Measurements from ENCODE around the gene SGK1.
A peak's percentile ranks its signal among the peaks of the same experiment; 100 is the strongest.
"Not testable (repeated sequence)": the region's sequence is repeated elsewhere in the genome, so short reads cannot be mapped to it uniquely, and the experiment has no call there.

SGK1 gene

GRCh38 chr6:134182528-134182927 lies 135.4 kb downstream of the SGK1 start:
- no peak for DNase-seq

- DNase-seq = not testable (repeated sequence)
These were observed 136.2 kb downstream of the SGK1 start for GRCh38 chr6:134181726-134182125.

DNA sequence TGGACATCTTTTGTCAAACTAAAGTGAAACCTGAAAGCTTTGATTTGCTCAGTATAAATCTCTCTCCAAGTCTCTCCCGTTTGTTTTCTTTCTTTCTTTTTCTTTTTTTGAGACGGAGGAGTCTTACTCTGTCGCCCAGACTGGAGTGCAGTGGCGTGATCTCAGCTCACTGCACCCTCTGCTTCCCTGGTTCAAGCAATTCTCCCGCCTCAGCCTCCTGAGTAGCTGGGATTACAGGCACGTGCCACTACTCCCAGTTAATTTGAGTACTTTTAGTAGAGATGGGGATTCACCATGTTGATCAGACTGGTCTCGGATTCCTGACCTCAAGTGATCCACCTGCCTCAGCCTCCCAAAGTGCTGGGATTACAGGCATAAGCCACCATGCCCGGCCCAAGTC lies 136.7 kb downstream of the SGK1 start:
- not testable (repeated sequence) for DNase-seq

- not testable (repeated sequence) for DNase-seq
These were observed 137.4 kb downstream of the SGK1 start for GRCh38 chr6:134180540-134180939.

DNA sequence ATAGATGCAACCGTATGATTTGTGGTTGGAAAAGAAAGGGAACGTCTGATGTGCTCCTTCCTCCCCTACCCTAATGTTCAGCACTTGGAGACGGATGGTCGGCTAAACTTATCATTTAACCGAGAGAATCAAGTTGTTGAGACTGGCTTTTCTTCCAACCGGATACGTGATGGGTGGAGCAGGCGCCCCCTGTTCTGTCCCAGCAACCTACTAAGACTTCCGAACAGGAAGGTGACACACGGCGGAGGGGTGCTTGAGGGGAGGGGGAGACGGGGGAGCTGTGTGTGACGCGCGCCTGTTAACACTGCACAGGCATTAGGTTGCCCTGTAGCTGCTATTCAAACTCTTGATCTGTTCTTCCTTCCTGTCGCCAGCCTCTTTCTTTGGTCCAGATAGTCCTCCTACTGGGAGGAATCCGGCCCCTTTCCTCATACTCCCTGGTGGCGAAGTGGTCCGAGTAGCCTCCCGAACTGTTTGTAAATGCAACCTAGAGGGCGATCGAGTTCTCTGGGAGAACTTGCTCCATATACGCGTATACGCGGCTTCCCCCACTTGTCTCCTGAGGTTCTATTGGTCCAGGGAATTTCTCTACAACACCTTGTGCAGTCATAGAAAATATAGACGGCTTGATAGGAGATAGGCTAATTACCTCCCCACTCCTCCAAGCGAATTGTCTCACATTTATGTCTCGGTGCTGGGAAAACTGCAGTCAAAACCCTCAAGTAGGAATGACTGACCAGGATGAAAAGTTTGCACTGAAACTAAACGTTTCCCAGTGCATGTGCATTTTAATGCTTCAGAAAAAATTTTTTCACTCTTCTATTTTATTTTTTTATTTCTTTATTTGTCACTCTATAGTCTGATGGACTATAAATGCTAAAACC lies 139.5 kb downstream of the SGK1 start:
- peak; percentile 72 to 80 for DNase-seq

DNA sequence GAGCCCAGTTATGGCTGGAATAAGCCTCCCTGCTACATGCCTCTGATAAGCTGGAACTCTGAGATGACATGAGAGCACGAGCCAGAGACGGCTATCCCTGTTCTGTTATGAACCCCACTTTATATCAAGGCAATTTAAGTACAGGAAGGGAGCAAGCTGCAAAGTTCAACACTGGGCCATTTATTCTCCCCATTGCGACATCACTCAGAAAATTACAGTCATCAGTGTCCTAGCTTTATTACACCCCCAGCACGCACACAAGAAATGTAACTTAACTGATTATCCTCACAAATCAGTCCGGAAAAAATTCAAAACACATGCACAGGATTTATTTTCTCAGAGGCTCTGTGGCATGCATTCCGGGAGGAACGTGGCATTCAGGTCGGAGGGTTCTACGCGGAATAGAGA lies 140.2 kb downstream of the SGK1 start:
- DNase-seq = no peak

GRCh38 chr6:134177236-134177635 lies 140.7 kb downstream of the SGK1 start:
- no peak for DNase-seq

DNA sequence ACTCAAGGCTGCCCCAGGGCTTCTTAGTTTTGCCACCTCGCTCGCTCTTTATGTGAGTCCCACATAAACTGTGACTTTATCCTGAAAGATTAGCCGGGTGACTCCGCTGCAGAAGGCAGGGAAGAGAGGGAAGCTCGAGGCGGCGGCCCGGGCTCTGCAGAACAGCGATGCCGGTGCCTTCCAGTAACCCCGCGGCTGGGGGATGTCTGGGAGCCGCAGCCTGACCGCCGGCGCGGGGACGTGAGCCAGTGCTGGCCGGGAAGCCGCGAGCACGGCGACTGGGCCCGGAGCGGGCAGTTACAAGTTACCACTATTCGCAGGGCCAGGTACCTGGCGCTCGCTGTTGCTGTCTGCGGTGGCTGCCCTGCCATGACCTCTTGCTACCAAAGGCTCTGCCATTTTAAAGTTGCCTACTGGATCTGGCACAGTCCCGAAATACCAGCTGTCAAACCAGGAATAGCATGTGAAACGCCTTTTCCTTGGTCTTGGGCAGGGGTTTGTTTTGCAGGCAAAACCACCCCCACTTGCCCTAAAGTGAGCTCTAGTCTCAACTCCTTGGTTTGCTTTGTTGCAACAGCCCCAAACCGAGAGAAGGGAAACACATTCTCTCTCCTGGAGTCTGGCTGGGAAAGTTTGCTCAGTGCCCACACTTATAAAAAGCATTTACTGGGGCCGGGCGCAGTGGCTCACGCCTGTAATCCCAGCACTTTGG lies 141.5 kb downstream of the SGK1 start:
- DNase-seq = no peak

DNA sequence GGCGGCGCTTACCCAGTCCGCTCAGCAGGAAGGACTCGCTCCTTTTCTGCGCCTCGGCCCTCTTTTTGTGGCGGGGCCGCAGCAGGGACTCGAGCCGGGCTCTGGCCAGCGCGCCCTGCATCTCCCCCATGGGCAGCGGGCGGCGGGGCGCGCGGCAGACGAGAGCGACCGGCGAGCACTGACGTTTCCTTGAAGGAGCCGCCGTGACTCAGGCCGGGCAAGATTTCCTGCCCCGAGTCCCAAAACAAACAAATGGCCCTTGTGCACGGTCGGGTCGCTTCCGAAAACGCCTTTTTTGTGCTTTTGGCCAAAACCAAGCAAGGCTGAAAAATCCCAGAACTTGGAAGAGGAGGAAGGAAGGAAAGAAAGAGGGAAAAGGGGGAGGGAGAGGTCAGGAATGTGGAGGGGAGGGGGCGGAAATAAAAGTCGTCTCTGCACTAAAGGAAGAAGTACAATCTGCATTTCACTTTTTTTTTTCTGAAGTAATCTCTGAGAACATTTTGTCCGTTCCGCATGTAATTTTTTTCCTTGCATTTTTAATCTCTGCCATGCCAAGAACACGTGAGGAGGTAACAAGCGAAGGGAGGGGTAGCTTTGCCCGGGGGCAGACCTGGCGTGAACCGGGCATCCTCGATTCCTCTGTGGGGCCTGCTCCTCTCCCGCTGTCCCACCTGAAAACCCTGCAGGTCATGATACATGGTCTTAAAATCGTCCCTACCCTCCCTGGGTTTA lies 142.2 kb downstream of the SGK1 start:
- DNase-seq = peak; percentile 56 to 64

- peak; percentile 95 to 96 for DNase-seq
These were observed 143.0 kb downstream of the SGK1 start for GRCh38 chr6:134174672-134175531.

- peak; percentile 91 to 93 for DNase-seq
These were observed 143.8 kb downstream of the SGK1 start for GRCh38 chr6:134173936-134174671.

DNA sequence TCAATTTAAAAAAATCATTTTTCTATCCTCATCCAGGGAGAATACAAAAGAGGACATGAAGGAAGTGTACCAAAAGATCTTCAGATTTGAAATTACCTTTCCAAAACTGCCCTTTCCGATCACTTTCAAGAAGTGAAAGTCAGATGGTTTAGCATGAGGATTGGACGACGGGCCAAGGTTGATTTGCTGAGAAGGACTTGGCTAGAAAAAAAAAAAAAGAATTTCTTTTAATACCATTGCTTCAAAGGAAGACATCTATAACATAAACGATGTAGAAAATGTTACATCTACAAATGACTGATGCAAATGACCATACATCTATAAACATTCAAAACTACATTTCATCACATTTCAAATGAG lies 144.6 kb downstream of the SGK1 start:
- DNase-seq = no peak

GRCh38 chr6:134172706-134173365 lies 145.1 kb downstream of the SGK1 start:
- DNase-seq = no peak

DNA sequence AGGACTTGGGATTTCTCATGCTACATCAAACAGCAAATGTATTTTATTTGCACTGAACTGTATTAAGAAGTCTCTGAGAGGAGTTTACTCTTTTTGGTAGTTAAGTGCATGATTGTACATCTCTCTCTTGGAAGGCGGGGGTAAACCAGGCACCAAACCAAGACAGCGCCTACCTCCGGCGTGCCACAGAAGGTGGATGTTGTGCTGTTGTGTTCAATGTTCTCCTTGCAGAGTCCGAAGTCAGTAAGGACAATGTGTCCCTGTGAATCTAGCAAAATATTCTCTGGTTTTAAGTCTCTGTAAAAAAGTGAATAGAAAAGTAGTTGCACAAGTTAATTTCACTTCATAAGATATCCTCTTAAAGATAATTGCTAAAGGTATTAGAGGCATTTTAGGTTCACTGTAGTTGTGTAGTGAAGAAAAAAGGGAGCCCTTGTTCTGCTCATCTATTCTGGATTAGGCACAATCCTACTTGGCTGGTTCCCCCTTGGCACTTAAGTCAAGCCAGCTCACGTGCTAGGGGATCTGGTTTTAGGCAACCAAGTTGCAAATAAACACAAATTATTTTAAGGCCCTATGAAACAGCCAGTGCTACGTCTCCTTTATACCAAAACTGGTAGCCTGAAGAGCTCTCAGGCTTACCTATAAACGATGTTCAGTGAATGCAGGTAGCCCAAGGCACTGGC lies 145.7 kb downstream of the SGK1 start:
- DNase-seq = no peak

DNA sequence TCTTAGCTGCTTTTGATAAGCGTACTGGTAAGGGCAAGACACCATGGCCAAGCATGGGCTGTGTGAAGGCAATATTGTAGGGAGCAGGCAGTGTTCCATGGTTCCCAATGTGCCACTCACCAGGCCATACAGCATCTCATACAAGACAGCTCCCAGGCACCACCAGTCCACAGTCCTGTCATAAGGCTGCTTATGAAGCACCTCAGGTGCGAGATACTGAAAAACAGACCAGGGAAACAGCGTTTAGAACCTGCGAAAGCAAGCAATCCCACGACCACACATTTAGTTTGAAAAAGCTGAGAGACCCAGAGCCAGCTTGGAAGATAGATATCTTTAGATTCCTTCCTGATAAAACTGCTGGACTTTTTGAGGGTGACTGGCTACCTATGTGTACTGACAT lies 146.4 kb downstream of the SGK1 start:
- no peak for DNase-seq

DNA sequence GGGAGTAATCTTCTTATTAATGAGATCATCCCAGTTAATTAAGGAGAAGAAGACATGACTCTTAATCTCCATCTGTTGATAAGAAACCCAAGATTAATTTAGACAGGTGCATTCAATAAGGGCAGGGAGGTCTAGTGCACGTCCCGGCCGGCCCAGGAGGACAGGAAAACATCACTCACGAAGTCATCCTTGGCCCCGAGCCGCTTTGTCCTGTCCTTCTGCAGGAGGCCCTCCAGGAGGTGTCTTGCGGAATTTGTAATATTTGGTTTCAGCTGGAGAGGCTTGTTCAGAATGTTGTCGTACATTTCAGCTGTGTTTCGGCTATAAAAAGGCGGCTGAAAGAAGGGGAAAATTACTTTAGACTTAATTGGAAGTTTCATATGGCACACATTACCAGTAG lies 147.1 kb downstream of the SGK1 start:
- no peak for DNase-seq

DNA sequence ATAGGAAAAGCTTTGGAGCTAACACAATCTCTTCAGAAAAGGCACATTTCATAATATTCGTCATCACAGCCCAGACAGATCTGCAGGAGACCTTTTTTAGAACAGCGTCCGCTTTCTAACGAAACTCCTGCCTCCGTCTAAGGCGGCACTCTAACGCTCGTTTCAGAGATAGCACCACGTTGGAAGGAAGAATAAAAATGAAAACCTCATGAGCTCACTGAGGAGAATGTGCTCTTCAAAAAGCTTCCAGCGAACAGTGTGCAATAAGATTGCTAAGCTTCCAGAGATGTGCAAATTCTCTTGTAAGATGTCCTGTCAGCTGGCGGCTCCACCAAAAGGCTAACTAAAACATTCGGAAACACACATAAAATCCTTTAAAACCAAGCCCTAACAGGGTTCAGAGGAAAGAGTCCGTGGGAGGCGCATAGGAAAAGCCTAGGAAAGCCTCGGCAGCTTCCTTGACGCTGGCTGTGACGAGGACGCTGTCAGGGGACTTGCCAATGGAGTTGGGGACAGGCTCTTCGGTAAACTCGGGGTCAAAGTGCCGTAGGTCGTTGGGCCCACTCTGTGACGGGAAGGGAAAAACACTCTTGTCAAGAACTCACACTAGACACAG lies 147.9 kb downstream of the SGK1 start:
- DNase-seq = no peak

DNA sequence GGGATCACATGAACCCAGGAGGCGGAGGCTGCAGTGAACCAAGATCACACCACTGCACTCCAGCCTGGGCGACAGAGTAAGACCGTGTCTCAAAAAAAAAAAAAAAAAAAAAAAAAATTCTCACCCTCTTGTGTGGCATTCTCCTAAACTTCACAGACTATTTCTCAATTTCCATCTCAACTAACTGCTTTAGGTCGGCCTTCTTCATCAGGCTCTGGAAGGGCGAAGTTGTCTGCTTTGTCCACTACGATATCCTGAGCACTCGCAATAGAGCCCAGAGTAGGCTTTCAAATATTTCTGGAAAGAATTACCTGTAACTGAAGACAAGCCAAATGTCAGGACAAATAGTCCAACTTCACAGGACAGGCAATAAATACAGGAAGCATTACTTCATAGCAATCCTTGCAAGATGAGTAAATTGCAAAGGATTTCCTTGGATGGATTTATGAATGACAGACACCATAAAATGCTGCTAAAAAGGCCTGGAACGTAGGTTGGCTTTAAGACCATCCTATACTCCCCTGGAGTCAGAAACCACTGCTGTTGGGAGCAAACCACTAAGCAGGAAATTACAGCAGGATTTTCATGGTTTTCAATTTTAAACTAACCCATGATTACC lies 149.2 kb downstream of the SGK1 start:
- no peak for DNase-seq

DNA sequence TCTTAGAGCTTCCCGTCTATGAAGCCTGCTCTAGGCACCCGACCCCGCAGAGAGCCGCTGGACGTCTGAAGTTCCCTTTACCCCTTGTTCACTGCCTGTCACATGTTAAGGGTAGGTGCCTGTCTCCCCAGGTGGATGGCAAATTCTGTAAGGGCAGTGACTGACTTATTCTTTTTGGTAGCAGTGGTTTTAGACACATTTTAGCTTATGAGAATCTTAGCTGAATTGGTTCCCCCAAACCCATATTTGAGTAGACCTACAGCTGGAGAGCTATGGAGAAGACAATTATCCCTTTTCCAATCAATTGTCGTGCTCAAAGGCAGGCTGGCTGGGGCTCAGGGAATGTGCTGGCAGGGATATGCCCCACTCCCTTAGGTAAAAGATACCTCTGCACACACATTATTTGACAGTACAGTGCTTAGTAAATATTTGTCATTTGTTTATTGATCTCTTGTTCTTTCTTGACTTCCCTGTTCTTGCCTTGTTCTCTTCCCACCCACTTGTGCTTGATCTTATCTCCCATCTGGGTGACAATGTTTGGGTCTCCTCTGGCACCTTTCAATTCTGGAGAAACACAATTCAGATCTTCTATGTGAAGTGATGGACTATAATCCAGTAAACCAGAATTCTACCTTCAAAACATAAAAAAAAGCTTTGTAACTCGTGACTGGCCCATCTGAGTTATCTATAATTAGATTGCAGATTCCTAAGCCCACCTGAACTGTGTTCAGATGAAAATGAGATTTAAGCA lies 151.2 kb downstream of the SGK1 start:
- DNase-seq = no peak
